ENCODE measurements around the gene MYO15A. TPM values are rescaled to one million over a fixed set of nuclear protein-coding genes. Genes with fewer than 3 reads are reported as not detected.

MYO15A gene
- total and polyA plus RNA-seq, 2 experiments from 2014 or later, result 1.0 to 2.2 TPM

- TF ChIP-seq, protein P1, sequence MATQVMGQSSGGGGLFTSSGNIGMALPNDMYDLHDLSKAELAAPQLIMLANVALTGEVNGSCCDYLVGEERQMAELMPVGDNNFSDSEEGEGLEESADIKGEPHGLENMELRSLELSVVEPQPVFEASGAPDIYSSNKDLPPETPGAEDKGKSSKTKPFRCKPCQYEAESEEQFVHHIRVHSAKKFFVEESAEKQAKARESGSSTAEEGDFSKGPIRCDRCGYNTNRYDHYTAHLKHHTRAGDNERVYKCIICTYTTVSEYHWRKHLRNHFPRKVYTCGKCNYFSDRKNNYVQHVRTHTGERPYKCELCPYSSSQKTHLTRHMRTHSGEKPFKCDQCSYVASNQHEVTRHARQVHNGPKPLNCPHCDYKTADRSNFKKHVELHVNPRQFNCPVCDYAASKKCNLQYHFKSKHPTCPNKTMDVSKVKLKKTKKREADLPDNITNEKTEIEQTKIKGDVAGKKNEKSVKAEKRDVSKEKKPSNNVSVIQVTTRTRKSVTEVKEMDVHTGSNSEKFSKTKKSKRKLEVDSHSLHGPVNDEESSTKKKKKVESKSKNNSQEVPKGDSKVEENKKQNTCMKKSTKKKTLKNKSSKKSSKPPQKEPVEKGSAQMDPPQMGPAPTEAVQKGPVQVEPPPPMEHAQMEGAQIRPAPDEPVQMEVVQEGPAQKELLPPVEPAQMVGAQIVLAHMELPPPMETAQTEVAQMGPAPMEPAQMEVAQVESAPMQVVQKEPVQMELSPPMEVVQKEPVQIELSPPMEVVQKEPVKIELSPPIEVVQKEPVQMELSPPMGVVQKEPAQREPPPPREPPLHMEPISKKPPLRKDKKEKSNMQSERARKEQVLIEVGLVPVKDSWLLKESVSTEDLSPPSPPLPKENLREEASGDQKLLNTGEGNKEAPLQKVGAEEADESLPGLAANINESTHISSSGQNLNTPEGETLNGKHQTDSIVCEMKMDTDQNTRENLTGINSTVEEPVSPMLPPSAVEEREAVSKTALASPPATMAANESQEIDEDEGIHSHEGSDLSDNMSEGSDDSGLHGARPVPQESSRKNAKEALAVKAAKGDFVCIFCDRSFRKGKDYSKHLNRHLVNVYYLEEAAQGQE (IDR thresholded peaks at IDR 0.05; ENCODE audit: unreplicated experiment), result no peak
- TF ChIP-seq NANOG (IDR thresholded peaks at IDR 0.05; ENCODE audit: borderline replicate concordance) (no peak), CREB1 (CRISPR knock-in tag; IDR thresholded peaks at IDR 0.05; ENCODE audit: low read depth) (no peak)
Observed at GRCh38 chr17:18167421-18167820, 58.9 kb downstream of the MYO15A start (continued).

DNA sequence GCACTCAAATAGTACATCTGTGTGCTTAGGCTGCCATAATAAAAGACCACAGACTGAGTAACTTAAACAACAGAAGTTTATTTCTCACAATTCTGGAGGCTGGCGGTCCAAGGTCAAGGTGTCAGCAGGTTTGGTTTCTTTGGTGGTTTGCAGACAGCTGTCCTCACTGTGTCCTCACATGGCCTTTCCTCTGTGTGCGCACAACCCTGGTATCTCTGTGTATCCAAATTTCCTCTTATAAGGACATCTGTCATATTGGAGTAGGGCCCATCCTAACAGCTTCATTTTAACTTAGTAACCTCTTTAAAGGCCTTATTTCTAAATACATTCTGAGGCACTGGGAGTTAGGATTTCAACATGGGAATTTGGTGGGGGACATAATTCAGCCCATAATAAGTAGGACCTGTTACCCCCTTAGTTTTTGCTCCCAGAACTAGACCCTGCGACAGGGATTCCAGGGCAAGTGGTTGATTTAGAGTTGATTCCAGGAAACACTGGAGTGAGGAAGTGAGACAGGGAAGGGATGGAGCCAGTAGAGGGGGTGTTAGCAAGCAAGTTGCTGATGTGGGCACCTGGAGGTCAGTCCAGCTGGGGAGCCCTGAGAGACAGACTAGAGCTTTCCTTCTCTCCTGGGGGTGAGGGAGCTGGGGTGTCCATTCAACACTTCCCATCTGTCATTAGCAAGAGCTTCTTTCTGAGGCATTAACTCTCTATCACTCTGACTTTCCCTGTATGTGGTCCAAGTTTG lies 64.1 kb downstream of the MYO15A start:
- Histone ChIP-seq H3K27ac (ENCODE audit: low read depth) (no peak overlapping the region), H3K27me3 (ENCODE audit: insufficient read depth) (no peaks in the 10 kb centered on the region), H3K36me3 (ENCODE audit: insufficient read depth) (no peaks in the 10 kb centered on the region), H4K20me1 (replicated peaks; ENCODE audit: insufficient read depth) (no peaks in the 10 kb centered on the region), H3K4me3 (no peak overlapping the region), H3F3A (replicated peaks; ENCODE audit: low read depth) (no peaks in the 10 kb centered on the region), H2AFZ (no peak overlapping the region), H3K4me2 (no peak overlapping the region), H3K79me2 (replicated peaks; ENCODE audit: insufficient read depth) (no peaks in the 10 kb centered on the region), H3K4me1 (ENCODE audit: insufficient read depth) (no peaks in the 10 kb centered on the region), H3K9me2 (ENCODE audit: insufficient read depth) (no peaks in the 10 kb centered on the region)
- peak; percentile 32; the same call in 2 of the 3 replicates for ATAC-seq
- no peak overlapping the region for H3K27ac Mint-ChIP-seq
- peak; percentile 34 for DNase-seq (ENCODE audit: low spot score)
- no peak overlapping the region for H3K4me3 Mint-ChIP-seq
- no peaks in the 10 kb centered on the region; the same call in 2 of the 3 replicates for H3K9me3 Mint-ChIP-seq
- H3K4me1 Mint-ChIP-seq, result no peaks in the 10 kb centered on the region; the same call in 2 of the 3 replicates
- H3K27me3 Mint-ChIP-seq (ENCODE audit: insufficient read depth, low read depth, poor library complexity), result peaks cover 4% of the 10 kb centered on the region
- no peaks in the 10 kb centered on the region; the same call in 2 of the 3 replicates for H3K36me3 Mint-ChIP-seq (ENCODE audit: low read depth)
- TF ChIP-seq JUNB (IDR thresholded peaks at IDR 0.05; ENCODE audit: unreplicated experiment), result no peak
- no peak for TF ChIP-seq CTCF (conservative IDR thresholded peaks at IDR 0.05; ENCODE audit: low read depth in 2 of 2)
- TF ChIP-seq ZNF462 (CRISPR knock-in tag; IDR thresholded peaks at IDR 0.05), result no peak
- no peak for TF ChIP-seq ZNF331 (CRISPR knock-in tag; IDR thresholded peaks at IDR 0.05; ENCODE audit: low read depth)
- TF ChIP-seq, protein P1 (IDR thresholded peaks at IDR 0.05; ENCODE audit: unreplicated experiment), result no peak
- TF ChIP-seq POLR2AphosphoS5 (IDR thresholded peaks at IDR 0.05; ENCODE audit: low read depth), result no peak
- no peak for TF ChIP-seq NANOG (IDR thresholded peaks at IDR 0.05; ENCODE audit: borderline replicate concordance)

Data from GM23338 (cell line).